Fibroblast of skin of left biceps (primary cell): Measurements from ENCODE around the gene SLC25A13.

ENCODE experiments used
- DNase-seq, 2 experiments: peaks; one replicate each; pipeline ENCODE4 v3.0.0-alpha.2; 2013; ENCODE audit warnings: low read depth in 2 of 2

Gene SLC25A13

GRCh38 chr7:96243241-96243640 lies 78.7 kb downstream of the SLC25A13 start:
- DNase-seq: no peak

DNA sequence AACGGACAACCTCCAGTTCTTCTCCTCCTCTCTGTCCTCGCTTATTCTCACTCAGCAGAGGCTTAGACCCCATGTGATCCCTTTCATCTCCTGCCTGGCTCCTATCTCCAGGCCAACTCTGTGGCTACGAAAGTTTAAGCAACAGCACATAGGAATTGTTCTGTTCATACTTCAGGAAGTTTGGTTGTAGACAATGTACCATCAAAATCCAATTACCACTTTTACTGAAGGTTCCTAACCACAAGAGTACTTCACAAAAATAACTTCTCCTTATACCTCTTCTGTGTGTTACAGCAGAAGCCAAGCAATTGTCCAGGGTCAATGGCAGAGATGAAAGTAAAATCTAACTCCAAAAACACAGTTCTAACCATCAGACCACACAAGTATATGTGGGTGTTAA lies 80.0 kb downstream of the SLC25A13 start:
- no peak for DNase-seq

DNA sequence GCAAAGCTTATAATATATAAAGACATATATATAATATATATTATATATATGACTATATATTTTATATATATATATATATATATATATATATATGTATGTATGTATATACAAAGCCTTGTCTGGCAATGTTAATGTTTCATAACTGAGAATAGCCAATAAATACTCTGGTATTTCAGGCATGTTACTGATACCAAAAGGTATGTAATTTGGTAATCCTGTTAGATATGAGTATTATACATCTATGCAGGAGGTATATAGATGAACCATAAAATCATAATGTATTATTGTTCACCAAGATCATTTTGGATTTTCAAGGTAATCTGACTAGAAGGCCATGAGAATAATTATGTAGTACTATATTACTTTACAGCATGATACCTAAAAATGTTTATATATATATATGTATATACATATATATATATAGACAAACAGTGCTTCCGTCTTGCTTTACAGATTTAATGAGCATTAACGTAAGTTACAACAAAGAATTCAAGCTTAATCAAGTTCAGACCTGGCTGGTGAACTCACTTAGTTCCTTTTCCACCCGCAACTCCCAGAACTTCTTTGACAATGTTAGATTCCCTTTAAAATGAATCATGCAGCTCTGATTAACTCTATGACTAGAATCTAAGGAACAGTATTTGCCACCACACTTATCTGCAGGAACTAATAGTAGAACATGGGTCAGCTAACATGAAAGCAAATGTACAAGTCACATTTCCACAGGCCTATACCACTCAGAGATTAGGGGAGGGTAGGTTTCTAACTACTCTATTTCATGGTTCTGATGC lies 82.7 kb downstream of the SLC25A13 start:
- DNase-seq: no peak

DNA sequence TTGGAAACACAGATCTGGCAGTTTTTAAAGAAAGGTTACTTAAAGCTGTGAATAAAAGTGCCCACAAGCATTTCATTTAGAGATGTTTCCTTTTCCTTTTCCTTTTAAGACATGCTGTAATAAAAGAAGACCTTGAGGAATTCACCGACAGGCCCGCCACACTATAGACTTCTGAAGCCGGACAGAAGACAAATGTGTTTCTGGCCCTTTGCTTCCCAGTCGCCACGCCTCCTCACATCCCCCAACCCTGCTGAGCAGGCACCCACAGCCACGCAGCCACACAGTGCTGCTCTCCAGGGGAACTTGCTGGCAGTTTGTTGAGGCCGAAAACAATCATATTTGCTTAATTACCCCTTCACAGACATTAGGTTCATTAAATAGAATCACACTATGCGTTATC lies 83.4 kb downstream of the SLC25A13 start:
- no peak for DNase-seq

GRCh38 chr7:96237040-96237439 lies 84.9 kb downstream of the SLC25A13 start:
- DNase-seq: no peak

GRCh38 chr7:96236198-96237039 lies 85.5 kb downstream of the SLC25A13 start:
- peak; percentile 64 to 69 for DNase-seq

- no peak for DNase-seq
Observed at GRCh38 chr7:96235281-96235680, 86.6 kb downstream of the SLC25A13 start.

DNA sequence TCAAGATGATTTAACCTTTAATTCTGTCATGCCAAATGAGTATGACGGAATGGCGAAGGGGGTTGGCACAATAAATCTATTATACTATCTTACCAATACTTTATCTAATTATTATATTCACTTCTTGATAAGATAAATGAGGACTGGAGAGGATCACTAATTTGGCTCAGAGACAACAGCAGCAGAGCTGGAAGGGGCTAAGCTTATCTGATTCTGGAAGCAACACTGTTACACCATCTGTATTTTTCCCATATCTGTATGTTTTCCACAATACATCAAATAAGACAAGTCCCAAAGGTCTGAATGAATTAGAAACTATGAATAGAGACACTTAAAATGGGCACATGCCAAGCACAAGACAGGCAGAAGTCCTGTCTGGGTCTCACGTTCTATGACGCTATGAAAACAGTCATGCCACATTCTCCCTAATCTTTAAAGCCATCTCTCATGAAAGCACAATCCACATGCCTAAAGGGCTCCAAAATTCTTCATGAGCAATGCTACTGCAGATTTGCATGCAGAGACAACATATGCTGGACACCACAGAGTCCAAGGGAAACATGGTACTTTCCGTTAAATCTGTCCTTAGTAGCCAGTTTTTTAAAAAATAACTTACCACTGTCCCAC lies 88.3 kb downstream of the SLC25A13 start:
- DNase-seq: no peak

DNA sequence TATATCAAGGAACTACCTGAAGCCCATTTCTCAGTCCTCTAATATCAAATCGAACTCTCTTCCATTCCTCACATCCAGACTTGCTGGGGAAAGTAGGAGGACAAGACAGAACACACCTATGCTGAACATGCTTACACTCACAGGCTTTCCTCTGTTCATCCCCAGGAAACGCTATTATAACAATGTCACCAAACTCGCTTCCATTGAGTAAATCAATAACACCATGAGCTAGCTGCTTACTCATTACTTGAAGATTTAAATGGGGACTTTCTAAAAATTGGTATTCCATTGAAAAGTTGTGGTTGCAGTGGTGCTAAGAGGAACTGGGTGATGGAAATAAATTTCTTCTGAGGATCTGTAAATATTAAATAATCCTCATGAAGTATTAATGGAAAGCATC lies 88.8 kb downstream of the SLC25A13 start:
- DNase-seq: no peak

DNA sequence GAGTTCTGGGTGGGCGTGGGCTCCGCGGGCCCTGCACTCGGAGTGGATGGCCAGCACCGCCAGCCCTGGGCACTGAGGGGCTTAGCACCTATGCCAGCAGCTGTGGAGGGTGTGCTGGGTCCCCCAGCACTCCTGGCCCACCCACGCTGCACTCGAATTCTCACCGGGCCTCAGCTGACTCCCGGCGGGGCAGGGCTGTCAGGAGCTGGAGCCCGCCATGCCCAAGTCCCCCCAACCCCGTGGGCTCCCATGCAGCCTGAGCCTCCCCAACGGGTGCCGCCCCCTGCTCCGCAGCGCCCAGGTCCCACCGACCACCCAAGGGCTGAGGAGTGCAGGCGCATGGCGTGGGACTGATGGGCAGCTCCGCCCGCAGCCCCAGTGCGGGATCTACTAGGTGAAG lies 93.1 kb downstream of the SLC25A13 start:
- DNase-seq: no peak

DNA sequence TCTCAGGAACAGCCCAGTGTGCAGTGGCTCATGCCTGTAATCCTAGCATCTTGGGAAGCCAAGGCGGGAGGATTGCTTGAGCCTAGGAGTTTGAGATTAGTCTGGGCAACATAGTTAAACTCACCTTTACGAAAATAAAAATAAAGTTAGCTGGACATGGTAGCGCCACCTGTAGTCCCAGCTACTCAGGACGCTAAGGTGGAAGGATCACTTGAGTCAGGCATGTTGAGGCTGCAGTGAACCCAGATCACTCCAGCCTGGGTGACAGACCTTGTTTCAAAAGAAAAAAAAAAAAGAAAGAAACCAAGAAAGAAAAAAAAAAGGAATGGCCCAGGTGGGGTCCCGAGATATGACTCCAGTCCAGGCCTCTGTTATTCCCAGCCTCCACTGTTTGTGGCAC lies 96.6 kb downstream of the SLC25A13 start:
- DNase-seq: no peak

- DNase-seq: no peak
Observed at GRCh38 chr7:96224685-96225084, 97.2 kb downstream of the SLC25A13 start.

- no peak for DNase-seq
Observed at GRCh38 chr7:96224073-96224472, 97.8 kb downstream of the SLC25A13 start.

DNA sequence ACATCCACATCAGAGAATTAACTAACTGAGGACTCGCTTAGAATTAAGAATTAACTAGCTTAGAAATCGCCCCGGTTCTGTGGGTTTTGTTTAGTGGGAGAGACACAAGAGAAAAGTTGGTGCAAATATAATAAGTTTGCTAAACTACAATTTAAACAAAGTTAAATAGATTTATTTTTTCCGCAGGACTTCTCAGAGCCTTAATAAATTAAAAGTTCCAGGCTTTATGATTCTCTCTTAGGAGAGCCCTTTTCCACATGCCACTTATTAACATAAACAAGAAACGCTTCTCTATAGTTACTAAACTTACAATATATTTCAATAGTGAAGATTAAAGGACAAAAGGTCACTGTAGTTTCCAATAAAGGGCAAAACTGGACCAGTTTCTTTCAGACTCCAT lies 100.0 kb downstream of the SLC25A13 start:
- no peak for DNase-seq

DNA sequence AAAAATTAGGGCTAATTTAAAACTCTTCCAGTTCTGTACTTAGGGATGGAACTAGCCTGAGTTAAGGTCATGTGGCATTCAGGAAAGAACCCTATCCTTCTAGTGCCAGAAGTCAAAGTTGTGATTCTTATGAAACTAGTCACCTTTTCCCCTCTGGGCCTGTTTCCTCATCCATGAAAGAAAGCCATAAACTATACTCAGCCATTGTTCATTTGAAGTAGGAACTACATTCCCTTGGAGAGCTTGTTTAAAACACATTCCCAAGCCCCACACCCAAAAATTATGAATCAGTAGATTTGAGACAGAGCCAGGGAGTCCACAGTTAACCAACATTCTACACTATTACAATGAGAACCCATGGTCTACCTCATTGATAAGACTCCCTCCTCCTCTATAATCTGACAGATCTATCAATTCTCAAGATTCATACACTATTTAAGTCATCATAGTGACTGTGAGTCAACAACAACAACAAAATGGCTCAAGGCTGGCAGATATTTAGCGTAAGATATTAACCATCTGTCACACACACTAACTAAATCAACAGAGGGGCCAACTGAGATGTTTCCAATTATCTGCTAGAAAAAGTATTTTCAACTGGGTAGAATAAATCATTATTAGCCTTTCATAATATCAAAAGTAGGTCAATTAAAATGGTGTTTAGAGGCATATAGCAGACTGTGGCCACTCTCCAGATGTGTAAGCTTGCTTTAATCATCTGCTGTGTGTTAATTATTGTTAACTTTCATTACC lies 102.3 kb downstream of the SLC25A13 start:
- DNase-seq: peak; percentile 12 to 18

DNA sequence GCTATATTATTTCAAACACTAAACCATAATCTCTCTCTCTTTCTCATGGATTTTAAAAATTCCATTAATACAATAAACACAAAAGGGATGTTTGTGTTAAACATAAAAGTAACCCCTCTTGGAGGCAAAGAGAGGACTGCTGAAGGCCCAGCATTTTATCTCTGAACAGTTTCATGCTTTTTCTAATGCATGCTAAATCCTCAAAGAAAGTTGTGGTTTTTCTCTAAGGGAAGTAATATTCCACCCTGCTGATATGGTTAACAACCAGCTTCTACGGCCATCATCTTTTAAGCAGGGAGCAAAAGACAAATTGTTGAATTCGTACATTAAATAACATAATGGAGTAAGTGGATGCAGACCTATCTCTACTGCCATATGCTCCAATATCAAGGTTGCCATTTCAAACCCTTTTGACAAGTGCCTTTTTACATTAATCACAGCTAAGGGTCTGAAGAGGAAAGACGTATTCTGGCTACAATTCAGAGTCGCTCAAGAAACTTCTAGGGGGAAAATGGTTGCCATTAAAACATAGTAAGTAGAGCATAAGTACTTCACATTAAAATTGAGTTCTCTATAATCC lies 103.1 kb downstream of the SLC25A13 start:
- no peak for DNase-seq

DNA sequence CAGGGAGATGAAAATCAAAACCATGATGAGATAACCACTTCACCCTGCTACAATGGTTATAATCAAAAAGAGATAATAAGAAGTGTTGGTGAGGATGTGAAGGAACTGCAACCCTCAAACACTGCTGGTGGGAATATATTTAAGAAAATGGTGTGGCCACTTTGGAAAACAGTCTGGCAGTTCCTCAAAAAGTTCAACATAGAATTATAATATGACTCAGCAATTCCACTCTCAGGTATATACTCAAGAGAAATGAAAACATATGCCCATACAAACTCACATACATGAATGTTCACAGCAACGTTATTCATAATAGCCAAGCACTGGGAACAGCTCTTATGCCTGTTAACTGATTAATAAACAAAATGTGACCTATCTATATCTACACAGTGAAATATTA lies 104.8 kb downstream of the SLC25A13 start:
- DNase-seq: no peak

DNA sequence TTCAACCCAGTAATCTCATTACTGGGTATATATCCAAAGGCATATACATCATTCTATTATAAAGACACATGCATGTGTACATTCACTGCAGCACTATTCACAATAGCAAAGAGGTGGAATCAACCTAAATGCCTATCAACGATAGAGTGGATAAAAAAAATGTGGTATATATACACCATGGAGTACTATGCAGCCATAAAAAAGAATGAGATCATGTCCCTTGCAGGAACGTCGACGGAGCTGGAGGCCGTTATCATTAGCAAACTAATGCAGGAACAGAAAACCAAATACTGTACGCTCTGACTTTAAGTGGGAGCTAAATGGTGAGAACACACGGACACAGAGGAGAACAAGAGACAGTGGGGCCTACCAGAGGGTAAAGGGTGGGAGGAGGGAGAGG lies 105.5 kb downstream of the SLC25A13 start:
- no peak for DNase-seq

DNA sequence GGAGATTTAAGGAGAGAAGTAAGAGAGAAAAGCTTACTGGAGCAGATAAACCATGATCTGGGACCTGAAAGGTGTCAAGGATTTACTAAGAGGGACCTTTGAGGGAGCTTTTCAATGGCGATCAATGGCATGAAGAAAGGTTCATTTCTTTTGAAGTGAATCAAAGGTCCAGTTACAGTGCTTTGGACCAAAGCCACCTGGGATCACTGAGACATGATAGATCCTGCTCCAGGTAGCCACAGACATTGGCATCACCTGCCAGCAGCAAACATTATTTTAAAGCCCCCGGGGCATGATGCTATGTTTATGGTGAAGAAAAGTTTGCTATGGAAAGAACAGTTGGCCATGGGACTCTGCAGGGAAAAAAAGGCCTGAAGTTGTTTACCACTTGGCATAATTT lies 109.4 kb downstream of the SLC25A13 start:
- DNase-seq: no peak

DNA sequence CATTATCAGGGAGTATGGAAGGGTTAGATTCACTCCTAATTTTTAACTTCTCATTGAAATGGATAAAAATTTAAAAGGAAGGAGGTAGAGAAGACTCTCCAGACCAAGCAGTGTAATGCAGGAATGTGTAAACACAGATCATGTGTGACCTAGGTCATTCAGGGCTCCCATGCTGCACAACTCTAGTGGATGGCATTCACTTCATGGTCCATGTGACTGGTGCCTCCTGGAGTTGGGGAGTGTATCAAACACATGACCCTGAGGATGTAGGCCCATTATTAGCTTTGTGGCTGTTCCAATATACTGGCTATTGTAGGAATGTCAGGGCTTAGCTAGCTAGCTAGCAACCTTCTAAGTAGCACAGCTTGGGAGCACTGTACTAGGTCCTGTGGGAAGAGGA lies 109.9 kb downstream of the SLC25A13 start:
- DNase-seq: no peak

DNA sequence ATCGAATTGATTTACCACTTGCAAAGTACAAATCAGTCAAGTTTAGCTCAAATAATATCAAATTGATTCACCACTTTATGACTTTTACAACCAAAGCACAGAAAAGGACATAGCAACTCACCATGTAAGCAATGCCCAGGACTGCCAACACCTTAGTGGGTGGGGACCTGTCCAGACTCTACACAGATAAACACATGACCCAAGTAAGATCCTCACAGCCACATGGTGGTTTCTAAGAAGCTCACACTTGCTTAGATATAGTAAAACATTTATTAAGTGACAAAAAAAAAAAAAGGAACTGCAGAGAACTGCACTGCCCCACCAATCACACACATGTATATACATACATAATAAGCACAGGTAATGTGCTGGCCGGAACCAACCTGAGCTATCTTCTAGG lies 116.2 kb downstream of the SLC25A13 start:
- DNase-seq: no peak

DNA sequence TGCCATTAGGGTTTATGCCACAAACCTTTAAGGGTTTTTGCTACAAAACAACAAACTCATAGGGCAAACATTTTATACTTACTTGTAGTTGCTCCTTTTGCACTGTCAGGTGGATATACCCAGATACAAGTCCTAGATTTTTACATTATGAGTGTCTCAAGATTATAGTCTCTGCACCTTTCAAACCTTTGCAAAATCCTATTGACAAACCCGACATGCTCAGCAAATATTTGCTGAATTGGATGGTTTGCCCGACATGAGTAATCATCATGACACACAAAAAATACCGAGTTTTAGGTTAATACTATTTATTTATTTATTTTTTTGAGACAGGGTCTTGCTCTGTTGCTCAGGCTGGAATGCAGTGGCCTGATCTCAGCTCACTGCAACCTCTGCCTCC lies 117.3 kb downstream of the SLC25A13 start:
- no peak for DNase-seq
